ENCODE data around the gene OXCT1. TPM values are rescaled to one million over a fixed set of nuclear protein-coding genes. Genes with fewer than 3 reads are reported as not detected.

The OXCT1 gene
- total and polyA plus RNA-seq, 2 of the 13 experiments (the other 11 are each of a cell fraction or from before 2014, with no cell fraction given) = 0.92 to 4.7 TPM

GRCh38 chr5:41716382-41716781 is 153.8 kb downstream of the OXCT1 start:
- DNase-seq (ENCODE audit: low spot score) = no peak
- ChIA-PET POLR2A (no interaction called here), CTCF (ENCODE audit: low intra/inter-chr PET ratio, low total read pairs) (no interaction called here)
- ATAC-seq = no peak
- Histone ChIP-seq H3K27ac (ENCODE audit: extremely low read length, insufficient read depth, low read length) (no peak overlapping the region), H3K9ac (ENCODE audit: insufficient read depth, low read depth, low read length) (no peak overlapping the region), H3K4me1 (ENCODE audit: insufficient read depth, low read length) (no peaks in the 10 kb centered on the region), H3K4me2 (ENCODE audit: low read depth, low read length) (no peak overlapping the region), H3K9me3 (ENCODE audit: low read length) (no peaks in the 10 kb centered on the region), H2AFZ (ENCODE audit: low read length) (no peak overlapping the region), H3K27me3 (ENCODE audit: control insufficient read depth in 1 of 2, insufficient read depth in 2 of 2, low read length in 2 of 2) (no peaks in the 10 kb centered on the region), H3K79me2 (ENCODE audit: insufficient read depth, low read length) (no peaks in the 10 kb centered on the region), H3K36me3 (replicated peaks in 1 of 2; ENCODE audit: control insufficient read depth in 1 of 2, insufficient read depth in 2 of 2, low read length in 2 of 2) (no peaks in the 10 kb centered on the region), H3K4me3 (replicated peaks in 1 of 3; ENCODE audit: insufficient read depth in 1 of 3, low read depth in 2 of 3, low read length in 3 of 3) (no peak overlapping the region), H4K20me1 (ENCODE audit: insufficient read depth, low read length) (no peaks in the 10 kb centered on the region)
- in situ Hi-C loops (cut with HindIII; ENCODE audit: extremely low pct_ligation_motif_present, low pct_unique_long_range_greater_than_20kb) = loop anchor here (25.0 kb wide), 1 partner anchor 121 kb away; no protein-coding TSS in a partner anchor
- WGBS (ENCODE audit: low lambda C conversion rate) = 12% methylated on average over 2 of the region's 2 CpGs
- no peak for FAIRE-seq
- intact Hi-C loops (cut with micrococcal nuclease; ENCODE audit: unreplicated experiment) = no loop called here
- TF ChIP-seq GTF2F1 (IDR thresholded peaks at IDR 0.05; ENCODE audit: low read length) (no peak), ZFP37 (CRISPR knock-in tag; IDR thresholded peaks at IDR 0.05; ENCODE audit: borderline replicate concordance) (no peak), ZNF776 (CRISPR knock-in tag; IDR thresholded peaks at IDR 0.05) (no peak), SALL2 (CRISPR knock-in tag; IDR thresholded peaks at IDR 0.05) (no peak), ARID2 (CRISPR knock-in tag; IDR thresholded peaks at IDR 0.05; ENCODE audit: borderline replicate concordance) (no peak), SOX13 (IDR thresholded peaks at IDR 0.05) (no peak), SOX13 (CRISPR knock-in tag; conservative IDR thresholded peaks at IDR 0.05 in 1 of 2, IDR thresholded peaks at IDR 0.05 in 1 of 2) (no peak), ZMYM2 (CRISPR knock-in tag; IDR thresholded peaks at IDR 0.05) (no peak), ZBTB46 (CRISPR knock-in tag; IDR thresholded peaks at IDR 0.05; ENCODE audit: borderline replicate concordance) (no peak), ATF7 (IDR thresholded peaks at IDR 0.05) (no peak), ATF7 (CRISPR knock-in tag; IDR thresholded peaks at IDR 0.05) (no peak), ZNF260 (CRISPR knock-in tag; IDR thresholded peaks at IDR 0.05; ENCODE audit: borderline replicate concordance, low read depth) (no peak), ZSCAN30 (CRISPR knock-in tag; IDR thresholded peaks at IDR 0.05) (no peak)
- TF ChIP-seq, protein P1, sequence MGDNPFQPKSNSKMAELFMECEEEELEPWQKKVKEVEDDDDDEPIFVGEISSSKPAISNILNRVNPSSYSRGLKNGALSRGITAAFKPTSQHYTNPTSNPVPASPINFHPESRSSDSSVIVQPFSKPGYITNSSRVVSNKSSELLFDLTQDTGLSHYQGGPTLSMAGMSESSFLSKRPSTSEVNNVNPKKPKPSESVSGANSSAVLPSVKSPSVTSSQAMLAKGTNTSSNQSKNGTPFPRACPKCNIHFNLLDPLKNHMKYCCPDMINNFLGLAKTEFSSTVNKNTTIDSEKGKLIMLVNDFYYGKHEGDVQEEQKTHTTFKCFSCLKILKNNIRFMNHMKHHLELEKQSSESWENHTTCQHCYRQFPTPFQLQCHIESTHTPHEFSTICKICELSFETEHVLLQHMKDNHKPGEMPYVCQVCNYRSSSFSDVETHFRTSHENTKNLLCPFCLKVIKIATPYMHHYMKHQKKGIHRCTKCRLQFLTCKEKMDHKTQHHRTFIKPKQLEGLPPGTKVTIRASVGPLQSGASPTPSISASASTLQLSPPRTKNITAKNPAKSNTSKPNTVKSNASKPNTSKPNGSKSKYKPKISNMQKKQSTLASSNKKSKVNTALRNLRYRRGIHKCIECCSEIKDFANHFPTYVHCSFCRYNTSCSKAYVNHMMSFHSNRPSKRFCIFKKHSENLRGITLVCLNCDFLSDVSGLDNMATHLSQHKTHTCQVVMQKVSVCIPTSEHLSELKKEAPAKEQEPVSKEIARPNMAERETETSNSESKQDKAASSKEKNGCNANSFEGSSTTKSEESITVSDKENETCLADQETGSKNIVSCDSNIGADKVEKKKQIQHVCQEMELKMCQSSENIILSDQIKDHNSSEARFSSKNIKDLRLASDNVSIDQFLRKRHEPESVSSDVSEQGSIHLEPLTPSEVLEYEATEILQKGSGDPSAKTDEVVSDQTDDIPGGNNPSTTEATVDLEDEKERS (CRISPR knock-in tag; IDR thresholded peaks at IDR 0.05) = no peak
- TF ChIP-seq, protein P2, sequence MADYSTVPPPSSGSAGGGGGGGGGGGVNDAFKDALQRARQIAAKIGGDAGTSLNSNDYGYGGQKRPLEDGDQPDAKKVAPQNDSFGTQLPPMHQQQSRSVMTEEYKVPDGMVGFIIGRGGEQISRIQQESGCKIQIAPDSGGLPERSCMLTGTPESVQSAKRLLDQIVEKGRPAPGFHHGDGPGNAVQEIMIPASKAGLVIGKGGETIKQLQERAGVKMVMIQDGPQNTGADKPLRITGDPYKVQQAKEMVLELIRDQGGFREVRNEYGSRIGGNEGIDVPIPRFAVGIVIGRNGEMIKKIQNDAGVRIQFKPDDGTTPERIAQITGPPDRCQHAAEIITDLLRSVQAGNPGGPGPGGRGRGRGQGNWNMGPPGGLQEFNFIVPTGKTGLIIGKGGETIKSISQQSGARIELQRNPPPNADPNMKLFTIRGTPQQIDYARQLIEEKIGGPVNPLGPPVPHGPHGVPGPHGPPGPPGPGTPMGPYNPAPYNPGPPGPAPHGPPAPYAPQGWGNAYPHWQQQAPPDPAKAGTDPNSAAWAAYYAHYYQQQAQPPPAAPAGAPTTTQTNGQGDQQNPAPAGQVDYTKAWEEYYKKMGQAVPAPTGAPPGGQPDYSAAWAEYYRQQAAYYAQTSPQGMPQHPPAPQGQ (CRISPR knock-in tag; IDR thresholded peaks at IDR 0.05; ENCODE audit: borderline replicate concordance) = no peak
- no TSS peak for BruUV-seq (replicated peaks)
